Common myeloid progenitor, CD34-positive (primary cell): Measurements from ENCODE around the gene ELK3.

Experiments
- CTCF ChIA-PET: fragments of 350-600 bp; sonication (Branson Sonifier 250); formaldehyde crosslinking; loops from one replicate; lab custom pipeline; 2021; ENCODE audit warnings: antibody characterized with exemption; lab: Charles Lee
- POLR2A ChIA-PET: fragments of 350-600 bp; sonication (Branson Sonifier 250); formaldehyde crosslinking; loops from one replicate; lab custom pipeline; 2021; ENCODE audit warnings: antibody characterized with exemption; lab: Charles Lee
- DNase-seq, 3 donors: peaks; one replicate each; pipeline versions ENCODE4 v3.0.0 to v3.0.0-alpha.2; 2013
- H3K27ac ChIP-seq, 2 experiments: 1 replicate in 1 of 2; 2 replicates in 1 of 2; pipeline ENCODE4 v1.7.0; 2013; ENCODE audit warnings: inconsistent platforms in 2 of 2, low read length in 2 of 2, mild to moderate bottlenecking in 2 of 2, low read depth in 1 of 2, moderate library complexity in 1 of 2; ENCODE audit not compliant: severe bottlenecking in 2 of 2, insufficient read depth in 1 of 2, poor library complexity in 1 of 2
- H3K27me3 ChIP-seq, 5 experiments: replicated peaks in 2 of 5; 1 replicate in 3 of 5; 2 replicates in 2 of 5; pipeline versions ENCODE4 v1.6.1 to v1.7.0; 2013; ENCODE audit warnings: low read length in 4 of 5, mild to moderate bottlenecking in 2 of 5, moderate library complexity in 2 of 5, inconsistent platforms in 1 of 5; ENCODE audit not compliant: insufficient read depth in 5 of 5, control insufficient read depth in 4 of 5
- H3K36me3 ChIP-seq, 4 experiments: 1 replicate in 2 of 4; 2 replicates in 2 of 4; pipeline versions ENCODE4 v1.6.1 to v1.7.0; 2013; ENCODE audit warnings: low read length in 3 of 4, control low read depth in 1 of 4, mild to moderate bottlenecking in 1 of 4; ENCODE audit not compliant: control insufficient read depth in 4 of 4, insufficient read depth in 4 of 4
- H3K4me1 ChIP-seq, 4 experiments: 1 replicate in 3 of 4; 2 replicates in 1 of 4; pipeline versions ENCODE4 v1.6.1 to v1.7.1; 2013; ENCODE audit warnings: low read length in 3 of 4, mild to moderate bottlenecking in 3 of 4, control low read depth in 1 of 4, inconsistent platforms in 1 of 4, moderate library complexity in 1 of 4; ENCODE audit not compliant: control insufficient read depth in 4 of 4, insufficient read depth in 4 of 4; ENCODE audit errors: control extremely low read depth in 1 of 4
- H3K4me3 ChIP-seq, 7 experiments: 1 replicate in 4 of 7; 2 replicates in 3 of 7; pipeline versions ENCODE4 v1.5.1 to v1.7.0; 2013; ENCODE audit warnings: mild to moderate bottlenecking in 7 of 7, low read length in 6 of 7, moderate library complexity in 6 of 7, inconsistent platforms in 2 of 7, low read depth in 2 of 7, control low read depth in 1 of 7; ENCODE audit not compliant: insufficient read depth in 4 of 7, control insufficient read depth in 1 of 7; ENCODE audit errors: extremely low read depth in 1 of 7
- H3K9me3 ChIP-seq, 5 experiments: 1 replicate in 4 of 5; 2 replicates in 1 of 5; pipeline versions ENCODE4 v1.6.1 to v1.7.1; 2013; ENCODE audit warnings: low read length in 4 of 5, mild to moderate bottlenecking in 2 of 5, inconsistent platforms in 1 of 5, low read depth in 1 of 5, moderate library complexity in 1 of 5; ENCODE audit not compliant: control insufficient read depth in 4 of 5, insufficient read depth in 2 of 5; ENCODE audit errors: control extremely low read depth in 1 of 5
- WGBS: methylation state at CpG from one replicate; pipeline ENCODE4 v1.1.5; 2013; ENCODE audit not compliant: insufficient coverage; 5-methylcytosine and 5-hydroxymethylcytosine counted together

Gene ELK3

DNA sequence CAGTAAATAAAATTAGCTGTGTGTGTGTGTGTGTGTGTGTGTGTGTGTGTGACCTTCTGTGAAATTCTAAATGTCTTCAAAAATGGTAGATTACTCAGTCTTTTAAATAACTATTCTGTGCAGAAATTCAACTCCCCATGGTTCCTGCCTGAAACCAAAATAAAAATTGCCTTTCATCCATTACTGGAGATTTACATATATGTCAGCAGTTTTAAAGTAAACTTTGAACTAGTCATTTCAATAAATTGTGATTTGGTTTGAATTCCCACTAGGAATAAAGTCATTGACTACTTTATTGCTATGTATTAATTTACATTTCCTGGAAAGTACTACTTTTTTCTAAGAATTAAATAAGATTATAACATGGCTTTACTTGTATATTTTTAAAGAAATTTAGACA lies 5.3 kb downstream of the ELK3 start:
- H3K36me3 ChIP-seq: peaks cover 0 to 17% (median 7%) of the 10 kb centered on the region in 4 experiments
- ChIA-PET POLR2A (interaction anchor here (3.5 kb wide), 1 partner anchor 11 kb away, joined by 22 read pairs; no protein-coding TSS in a partner anchor), CTCF (interaction anchor here (6.9 kb wide), 1 partner anchor 12 kb away, joined by 95 read pairs; no protein-coding TSS in a partner anchor)
- DNase-seq: no peak
- peaks cover 0 to 4% (median 0%) of the 10 kb centered on the region in 5 experiments for H3K9me3 ChIP-seq
- peaks cover 14 to 54% (median 34%) of the 10 kb centered on the region in 4 experiments for H3K4me1 ChIP-seq
- H3K27ac ChIP-seq: no peak overlapping the region
- no peaks in the 10 kb centered on the region for H3K27me3 ChIP-seq
- peak overlapping the region in 1 of 7 experiments; percentile 42 for H3K4me3 ChIP-seq

DNA sequence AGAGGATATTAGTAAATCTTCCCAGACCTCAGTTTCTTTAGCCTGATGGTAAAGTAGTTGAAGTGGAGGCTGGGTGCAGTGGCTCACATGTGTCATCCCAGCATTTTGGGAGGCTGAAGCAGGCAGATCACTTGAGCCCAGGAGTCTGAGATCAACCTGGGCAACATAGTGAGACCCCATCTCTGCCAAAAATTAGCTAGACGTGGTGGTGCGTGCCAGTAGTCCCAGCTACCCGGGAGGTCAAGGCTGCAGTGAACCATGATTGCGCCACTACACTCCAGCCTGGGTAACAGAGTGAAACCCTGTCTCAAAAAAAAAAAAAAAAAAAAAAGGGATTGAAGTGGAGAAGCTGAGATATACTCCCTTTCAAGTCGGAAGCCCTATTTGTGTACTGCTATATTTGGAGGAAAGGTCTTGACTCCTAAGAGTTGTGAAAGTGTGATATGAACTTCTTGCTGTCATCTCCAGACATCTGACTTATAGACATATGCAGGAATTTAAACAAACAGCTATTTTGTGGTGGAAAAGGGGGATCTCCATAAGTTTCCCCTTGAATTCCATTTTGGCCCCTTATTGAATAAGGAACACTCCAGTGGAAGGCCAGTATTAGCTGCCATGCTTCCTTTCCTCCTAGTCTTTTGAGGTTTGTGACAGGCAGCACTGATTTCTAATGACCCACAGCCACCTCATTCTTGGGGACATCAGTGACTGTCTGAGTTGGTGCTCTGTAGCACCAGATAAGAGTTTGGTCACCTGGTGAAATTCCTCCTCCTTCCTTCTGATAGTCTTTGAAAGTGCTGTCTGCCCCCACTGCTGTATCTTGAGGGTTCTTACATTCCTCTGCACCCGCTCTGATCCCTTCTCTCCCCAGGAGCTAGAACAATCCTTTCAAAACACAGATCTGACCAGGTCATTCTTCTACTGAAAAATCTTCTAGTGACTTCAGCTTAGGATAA lies 7.4 kb downstream of the ELK3 start:
- peaks cover 0 to 9% (median 0%) of the 10 kb centered on the region in 5 experiments for H3K9me3 ChIP-seq
- peaks cover 0 to 26% (median 7%) of the 10 kb centered on the region in 4 experiments for H3K36me3 ChIP-seq
- peaks cover 13 to 58% (median 32%) of the 10 kb centered on the region in 4 experiments for H3K4me1 ChIP-seq
- DNase-seq: no peak
- no peaks in the 10 kb centered on the region for H3K27me3 ChIP-seq
- ChIA-PET CTCF (interaction anchor here (1.0 to 6.9 kb wide), 7 partner anchors 10 to 140 kb away, joined by 3 to 95 read pairs (median 4); no protein-coding TSS in a partner anchor), POLR2A (interaction anchor here (3.5 kb wide), 1 partner anchor 9 kb away, joined by 22 read pairs; no protein-coding TSS in a partner anchor)
- WGBS: 88% methylated on average over 4 of the region's 6 CpGs
- no peak overlapping the region for H3K27ac ChIP-seq
- no peak overlapping the region for H3K4me3 ChIP-seq

DNA sequence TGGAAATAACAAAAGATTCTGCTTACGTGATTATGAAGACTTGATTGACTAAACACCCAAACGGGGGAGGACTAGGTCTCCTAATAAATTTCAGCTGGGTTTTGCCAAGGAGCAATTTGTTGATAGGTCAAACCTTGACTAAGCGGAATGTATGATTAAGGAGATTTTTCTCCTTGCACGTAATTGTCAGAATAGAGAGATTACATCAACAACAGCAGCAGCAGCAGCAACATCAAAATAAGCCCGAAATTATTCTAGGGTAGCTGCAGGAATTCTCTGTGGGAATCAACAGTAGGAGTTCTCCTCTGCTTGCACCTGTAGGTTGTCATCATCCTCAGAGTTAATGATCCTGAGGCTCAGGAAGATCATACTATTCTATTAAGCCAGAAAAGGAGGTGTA lies 10.2 kb downstream of the ELK3 start:
- CTCF ChIA-PET: interaction anchor here (1.7 to 3.2 kb wide), 2 partner anchors 7 to 11 kb away, joined by 4 to 14 read pairs; no protein-coding TSS in a partner anchor
- POLR2A ChIA-PET: interaction anchor here (1.7 kb wide), 1 partner anchor 11 kb away, joined by 3 read pairs; no protein-coding TSS in a partner anchor

DNA sequence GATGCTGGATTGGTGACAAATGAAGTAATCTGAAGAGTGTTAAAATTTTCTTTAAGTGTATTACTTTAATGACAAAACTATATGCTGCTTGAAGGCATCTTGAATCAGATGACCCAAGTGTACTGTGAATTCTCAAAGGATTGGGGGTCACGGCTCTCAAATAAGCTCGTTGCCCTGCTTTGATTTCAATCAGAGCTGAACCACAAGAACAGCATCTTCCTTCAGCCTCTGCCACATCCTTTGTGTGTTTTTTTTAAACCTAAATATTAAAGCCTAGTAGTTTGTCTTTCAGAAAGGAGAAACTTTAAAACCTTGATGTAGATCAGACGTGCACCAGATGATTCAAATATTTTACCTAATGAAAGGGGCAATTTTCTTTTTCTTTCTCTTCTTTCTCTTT lies 11.7 kb downstream of the ELK3 start:
- POLR2A ChIA-PET: interaction anchor here (0.7 to 1.5 kb wide), 2 partner anchors 10 to 54 kb away, joined by 3 to 5 read pairs; no protein-coding TSS in a partner anchor

More for the DNA sequence above, 10.2 kb downstream of the ELK3 start:
- Histone ChIP-seq H3K4me1 (peaks cover 11 to 58% (median 36%) of the 10 kb centered on the region in 4 experiments), H3K27ac (no peak overlapping the region), H3K9me3 (peaks cover 0 to 9% (median 0%) of the 10 kb centered on the region in 5 experiments), H3K36me3 (peaks cover 0 to 26% (median 7%) of the 10 kb centered on the region in 4 experiments), H3K27me3 (no peaks in the 10 kb centered on the region), H3K4me3 (no peak overlapping the region)
- no peak for DNase-seq
- 95% methylated on average over 4 of the region's 5 CpGs for whole genome bisulfite sequencing

DNA sequence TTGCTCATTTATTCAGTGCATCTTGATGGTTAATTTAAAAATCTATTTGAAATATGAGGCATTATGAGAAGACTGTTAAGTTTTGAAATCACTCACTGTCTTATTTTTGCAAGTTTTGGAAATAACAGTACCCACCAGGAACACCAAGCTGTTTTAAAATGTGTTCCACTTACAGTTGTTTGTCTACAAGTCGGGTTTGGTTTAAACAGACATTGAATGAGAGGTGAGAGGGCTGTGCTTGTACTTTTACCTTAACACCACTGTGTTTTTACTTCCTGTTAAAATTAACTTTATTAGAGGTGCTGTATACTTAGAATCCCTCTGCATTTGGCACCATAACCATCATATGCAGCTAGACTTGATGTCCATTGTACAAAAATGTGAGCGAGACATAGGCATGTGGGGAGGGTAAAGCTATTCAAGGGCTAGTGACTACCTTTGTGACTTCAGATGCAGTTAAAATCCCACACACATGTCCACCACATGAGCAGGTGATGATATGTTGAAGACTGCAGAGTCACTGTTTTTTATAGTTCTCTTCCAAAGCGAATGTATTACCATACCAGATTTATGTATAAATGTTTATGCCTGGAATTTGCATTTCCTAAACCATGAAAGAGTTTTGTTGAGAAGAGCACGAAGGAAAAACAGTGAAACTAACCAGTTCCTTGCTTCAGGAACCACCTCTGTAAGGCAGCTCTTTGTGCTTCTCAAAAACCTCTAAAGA lies 12.9 kb downstream of the ELK3 start:
- CTCF ChIA-PET: interaction anchor here (0.7 to 18.1 kb wide), 4 partner anchors 8 to 142 kb away, joined by 3 to 225 read pairs (median 49); no protein-coding TSS in a partner anchor
- POLR2A ChIA-PET: interaction anchor here (0.6 kb wide), 1 partner anchor 191 kb away, joined by 4 read pairs; no protein-coding TSS in a partner anchor
- no peaks in the 10 kb centered on the region for H3K27me3 ChIP-seq
- H3K27ac ChIP-seq: no peak overlapping the region
- DNase-seq: no peak
- WGBS: 88% methylated on average over 1 of the region's 4 CpGs
- H3K9me3 ChIP-seq: peaks cover 0 to 9% (median 0%) of the 10 kb centered on the region in 5 experiments
- H3K4me1 ChIP-seq: peaks cover 26 to 74% (median 56%) of the 10 kb centered on the region in 4 experiments
- no peak overlapping the region for H3K4me3 ChIP-seq
- H3K36me3 ChIP-seq: peaks cover 0 to 22% (median 6%) of the 10 kb centered on the region in 4 experiments

More for the DNA sequence above, 11.7 kb downstream of the ELK3 start:
- no peak for DNase-seq
- 14% methylated on average over 2 of the region's 3 CpGs for WGBS
- Histone ChIP-seq H3K27me3 (no peaks in the 10 kb centered on the region), H3K36me3 (peaks cover 0 to 26% (median 7%) of the 10 kb centered on the region in 4 experiments), H3K4me1 (peaks cover 21 to 67% (median 48%) of the 10 kb centered on the region in 4 experiments), H3K27ac (no peak overlapping the region), H3K9me3 (peaks cover 0 to 9% (median 0%) of the 10 kb centered on the region in 5 experiments), H3K4me3 (no peak overlapping the region)
- CTCF ChIA-PET: no interaction called here

DNA sequence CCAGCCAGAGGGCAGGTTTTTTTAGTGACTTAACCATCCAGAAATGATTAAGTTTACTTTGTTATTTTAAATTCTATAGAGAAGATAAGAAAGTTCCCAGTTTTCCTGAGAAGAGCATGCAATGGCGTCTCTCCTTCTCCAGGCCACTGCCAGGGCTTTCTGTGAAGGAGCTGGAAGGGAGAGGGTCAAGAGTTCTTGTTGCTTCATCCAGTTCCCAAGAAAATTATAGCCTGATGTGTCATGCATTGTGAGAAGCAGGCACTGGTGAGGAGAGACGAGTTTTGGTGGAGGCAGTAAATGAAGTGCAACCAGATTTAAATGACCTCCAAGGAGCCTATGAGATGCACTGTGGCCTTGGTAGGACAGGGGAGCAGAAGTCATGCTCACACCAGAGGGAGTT lies 14.2 kb downstream of the ELK3 start:
- no peak overlapping the region for H3K27ac ChIP-seq
- H3K9me3 ChIP-seq: peaks cover 0 to 9% (median 0%) of the 10 kb centered on the region in 5 experiments
- H3K4me3 ChIP-seq: peak overlapping the region in 1 of 7 experiments; percentile 12
- POLR2A ChIA-PET: interaction anchor here (0.9 to 4.9 kb wide), 4 partner anchors 8 to 88 kb away, joined by 3 to 41 read pairs (median 14); partner anchors contain the start of gene ELK3
- H3K4me1 ChIP-seq: peaks cover 38 to 87% (median 68%) of the 10 kb centered on the region in 4 experiments
- CTCF ChIA-PET: interaction anchor here (0.6 to 18.1 kb wide), 4 partner anchors 11 to 198 kb away, joined by 3 to 225 read pairs (median 50); no protein-coding TSS in a partner anchor
- H3K27me3 ChIP-seq: no peaks in the 10 kb centered on the region
- no peak for DNase-seq
- peaks cover 0 to 19% (median under 1%) of the 10 kb centered on the region in 4 experiments for H3K36me3 ChIP-seq
- 69% methylated on average over 2 of the region's 2 CpGs for WGBS
